ENCODE data around the gene ADCY6.
"Not testable (repeated sequence)": the region's sequence is repeated elsewhere in the genome, so short reads cannot be mapped to it uniquely, and the experiment has no call there.

The ADCY6 gene

GRCh38 chr12:48750215-48750614 is 38.7 kb downstream of the ADCY6 start:
- DNase-seq, result no peak

GRCh38 chr12:48744251-48745008 is 44.5 kb downstream of the ADCY6 start:
- no peak for DNase-seq

- DNase-seq, result no peak
Measured at GRCh38 chr12:48739618-48740269, 49.1 kb downstream of the ADCY6 start.

GRCh38 chr12:48736456-48736855 is 52.4 kb downstream of the ADCY6 start:
- DNase-seq, result no peak

GRCh38 chr12:48728807-48729206 is 60.1 kb downstream of the ADCY6 start:
- DNase-seq, result no peak

- not testable (repeated sequence) for DNase-seq
Measured at GRCh38 chr12:48720737-48721136, 68.2 kb downstream of the ADCY6 start.

GRCh38 chr12:48720171-48720570 is 68.7 kb downstream of the ADCY6 start:
- not testable (repeated sequence) for DNase-seq

GRCh38 chr12:48719002-48719401 is 69.9 kb downstream of the ADCY6 start:
- DNase-seq, result not testable (repeated sequence)

GRCh38 chr12:48717252-48717695 is 71.6 kb downstream of the ADCY6 start:
- DNase-seq, result no peak

GRCh38 chr12:48716493-48717251 is 72.2 kb downstream of the ADCY6 start, which contains the start of gene CCNT1:
CCNT1 (minus strand) TSS chr12:48716707; CDS start chr12:48716675, 32 bp downstream.
- DNase-seq, result peak; percentile 99

All from activated CD4-positive, alpha-beta T cell treated with anti-CD3 and anti-CD28 coated beads, Interleukin-2, amount 50 U/mL, for 48 hours (primary cell).